PC-3 (cell line): ENCODE results near the gene SETD1A. TPM values are rescaled to one million over a fixed set of nuclear protein-coding genes. Genes with fewer than 3 reads are reported as not detected.

ENCODE experiments used
- ATAC-seq: fragments of 200-7000 bp; cut with Tn5 transposase; 2 replicates; pipeline ENCODE4 v1.9.1; 2020; ENCODE audit warnings: mild to moderate bottlenecking, moderate library complexity
- BruUV-seq: library from RNA; stranded (reverse); fragments of 400-500 nt; replicated peaks from 2 replicates; lab custom pipeline; 2021; lab: Mats Ljungman, UMichigan
- CTCF ChIA-PET: fragments of 300-600 bp; sonication (Branson Sonifier 250); formaldehyde crosslinking; loops from one replicate; lab custom pipeline; 2022; ENCODE audit warnings: antibody characterized with exemption; lab: Charles Lee
- POLR2A ChIA-PET: fragments of 300-600 bp; sonication (Branson Sonifier 250); formaldehyde crosslinking; loops from one replicate; lab custom pipeline; 2022; ENCODE audit warnings: antibody characterized with exemption; ENCODE audit not compliant: unreplicated experiment; lab: Charles Lee
- DNase-seq: peaks from one replicate; pipeline ENCODE4 v3.0.0-alpha.2; 2015
- H2AFZ ChIP-seq: fragments of 300-600 bp; sonication (generic); 2 replicates; pipeline ENCODE4 v1.6.0; 2016; ENCODE audit warnings: antibody characterized with exemption, low read length
- H3F3A ChIP-seq: fragments of 300-600 bp; sonication (generic); one replicate; pipeline ENCODE4 v1.6.0; 2017; ENCODE audit warnings: antibody characterized with exemption, low read length, control low read depth, mild to moderate bottlenecking; ENCODE audit not compliant: unreplicated experiment
- H3K27ac ChIP-seq: fragments of 300-600 bp; sonication (generic); 2 replicates; pipeline ENCODE4 v1.5.1; 2016; ENCODE audit warnings: mild to moderate bottlenecking, low read length
- H3K27me3 ChIP-seq: fragments of 300-600 bp; sonication (generic); 2 replicates; pipeline ENCODE4 v1.6.1; 2016; ENCODE audit warnings: low read length, mixed read lengths
- H3K36me3 ChIP-seq: fragments of 300-600 bp; sonication (generic); 2 replicates; pipeline ENCODE4 v1.6.1; 2016; ENCODE audit warnings: low read depth, mixed run types, low read length, mixed read lengths
- H3K4me1 ChIP-seq: fragments of 300-600 bp; sonication (generic); 2 replicates; pipeline ENCODE4 v1.5.1; 2016; ENCODE audit warnings: low read length; ENCODE audit not compliant: insufficient read depth
- H3K4me2 ChIP-seq: fragments of 300-600 bp; sonication (generic); 2 replicates; pipeline ENCODE4 v1.6.0; 2016; ENCODE audit warnings: low read length
- H3K4me3 ChIP-seq: fragments of 300-600 bp; sonication (generic); 2 replicates; pipeline ENCODE4 v1.5.1; 2016; ENCODE audit warnings: mild to moderate bottlenecking, low read length, mixed read lengths
- H3K79me2 ChIP-seq: fragments of 300-600 bp; sonication (generic); 2 replicates; pipeline ENCODE4 v1.6.1; 2017; ENCODE audit warnings: low read length, mixed read lengths
- H3K9ac ChIP-seq: fragments of 300-600 bp; sonication (generic); 2 replicates; pipeline ENCODE4 v1.6.0; 2016; ENCODE audit warnings: mild to moderate bottlenecking, low read length
- H3K9me2 ChIP-seq: fragments of 300-600 bp; sonication (generic); replicated peaks from 2 replicates; pipeline ENCODE4 v1.6.1; 2016; ENCODE audit warnings: mixed run types, low read length, mixed read lengths
- H3K9me3 ChIP-seq: fragments of 300-600 bp; sonication (generic); 2 replicates; pipeline ENCODE4 v1.6.1; 2016; ENCODE audit warnings: low read length, mixed read lengths
- H4K20me1 ChIP-seq: fragments of 300-600 bp; sonication (generic); 2 replicates; pipeline ENCODE4 v1.6.1; 2016; ENCODE audit warnings: low read length, mixed read lengths
- EZH2 ChIP-seq: fragments of 300-600 bp; sonication (generic); IDR thresholded peaks from one replicate; pipeline ENCODE4 v1.6.1; 2017; ENCODE audit warnings: antibody characterized with exemption, mild to moderate bottlenecking, low read length; ENCODE audit not compliant: unreplicated experiment
- EZH2phosphoT487 ChIP-seq: fragments of 300-600 bp; sonication (generic); IDR thresholded peaks from 2 replicates; pipeline ENCODE4 v1.6.1; 2018; ENCODE audit warnings: mild to moderate bottlenecking, antibody characterized with exemption, low read length, borderline replicate concordance
- intact Hi-C: fragments of 100-400 bp; cut with micrococcal nuclease; formaldehyde crosslinking; loops from 2 replicates; pipeline ENCODE4 v1.9.0; 2023
- total RNA-seq: library from RNA; depleted of rRNA; stranded (reverse); fragments of >200 nt; gene quantifications from 2 replicates; pipeline ENCODE4 v1.2.3, GENCODE V29; 2014
- TF ChIP-seq, protein P1 (sequence below): fragments of 300-600 bp; sonication (generic); conservative IDR thresholded peaks from 2 replicates; pipeline ENCODE4 v1.5.1; 2017; ENCODE audit warnings: antibody characterized with exemption, low read depth, mild to moderate bottlenecking, low read length

SETD1A gene
- total RNA-seq, 1 experiment from 2014 or later = 7.9 TPM

DNA sequence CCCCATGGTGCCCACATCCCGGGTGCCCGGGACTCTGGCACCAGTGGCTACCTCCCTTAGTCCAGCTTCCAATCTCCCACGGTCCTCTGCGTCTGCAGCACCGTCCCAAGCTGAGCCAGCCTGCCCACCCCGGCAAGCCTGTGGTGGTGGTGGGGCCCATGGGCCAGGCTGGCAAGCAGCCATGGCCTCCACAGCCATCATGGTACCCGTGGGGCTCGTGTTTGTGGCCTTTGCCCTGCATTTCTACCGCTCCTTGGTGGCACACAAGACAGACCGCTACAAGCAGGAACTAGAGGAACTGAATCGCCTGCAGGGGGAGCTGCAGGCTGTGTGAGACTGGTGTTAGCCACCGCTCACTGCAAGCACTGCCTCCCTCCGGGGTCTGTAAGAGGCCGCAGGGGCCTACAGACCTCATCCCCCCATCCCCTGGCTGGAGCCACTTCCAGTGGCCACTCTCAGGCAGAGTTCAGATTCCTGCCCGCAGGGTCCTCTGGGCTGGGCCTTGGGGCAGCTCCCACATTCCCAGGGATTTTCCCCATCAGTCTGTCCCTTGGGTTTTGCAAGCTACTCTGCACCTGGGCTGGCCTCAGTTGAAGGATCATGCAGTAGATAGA, 3.9 kb upstream of the SETD1A start:
- TF ChIP-seq EZH2 = no peak
- no peak for TF ChIP-seq EZH2phosphoT487
- TF ChIP-seq, protein P1, sequence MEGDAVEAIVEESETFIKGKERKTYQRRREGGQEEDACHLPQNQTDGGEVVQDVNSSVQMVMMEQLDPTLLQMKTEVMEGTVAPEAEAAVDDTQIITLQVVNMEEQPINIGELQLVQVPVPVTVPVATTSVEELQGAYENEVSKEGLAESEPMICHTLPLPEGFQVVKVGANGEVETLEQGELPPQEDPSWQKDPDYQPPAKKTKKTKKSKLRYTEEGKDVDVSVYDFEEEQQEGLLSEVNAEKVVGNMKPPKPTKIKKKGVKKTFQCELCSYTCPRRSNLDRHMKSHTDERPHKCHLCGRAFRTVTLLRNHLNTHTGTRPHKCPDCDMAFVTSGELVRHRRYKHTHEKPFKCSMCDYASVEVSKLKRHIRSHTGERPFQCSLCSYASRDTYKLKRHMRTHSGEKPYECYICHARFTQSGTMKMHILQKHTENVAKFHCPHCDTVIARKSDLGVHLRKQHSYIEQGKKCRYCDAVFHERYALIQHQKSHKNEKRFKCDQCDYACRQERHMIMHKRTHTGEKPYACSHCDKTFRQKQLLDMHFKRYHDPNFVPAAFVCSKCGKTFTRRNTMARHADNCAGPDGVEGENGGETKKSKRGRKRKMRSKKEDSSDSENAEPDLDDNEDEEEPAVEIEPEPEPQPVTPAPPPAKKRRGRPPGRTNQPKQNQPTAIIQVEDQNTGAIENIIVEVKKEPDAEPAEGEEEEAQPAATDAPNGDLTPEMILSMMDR = peak; percentile 63
- H3K79me2 ChIP-seq = peaks cover 3% of the 10 kb centered on the region
- no peaks in the 10 kb centered on the region; the same call in 1 of the 2 replicates for H3K36me3 ChIP-seq
- POLR2A ChIA-PET = no interaction called here
- H3K9me3 ChIP-seq = no peaks in the 10 kb centered on the region
- no peak overlapping the region for H2AFZ ChIP-seq
- no peak overlapping the region for H3K4me3 ChIP-seq
- peaks cover 8% of the 10 kb centered on the region for H3K4me1 ChIP-seq
- no peak overlapping the region for H3K4me2 ChIP-seq
- H3K9me2 ChIP-seq = no peaks in the 10 kb centered on the region
- BruUV-seq = no TSS peak
- no peaks in the 10 kb centered on the region for H3K27me3 ChIP-seq
- intact Hi-C loops = no loop called here
- CTCF ChIA-PET = interaction anchor here (0.9 kb wide), 1 partner anchor 12 kb away, joined by 3 read pairs; no protein-coding TSS in a partner anchor
- ATAC-seq = no peak
- no peak overlapping the region for H3K27ac ChIP-seq
- no peak overlapping the region for H3K9ac ChIP-seq
- DNase-seq = peak; percentile 50
- no peaks in the 10 kb centered on the region for H3F3A ChIP-seq
- no peaks in the 10 kb centered on the region for H4K20me1 ChIP-seq

DNA sequence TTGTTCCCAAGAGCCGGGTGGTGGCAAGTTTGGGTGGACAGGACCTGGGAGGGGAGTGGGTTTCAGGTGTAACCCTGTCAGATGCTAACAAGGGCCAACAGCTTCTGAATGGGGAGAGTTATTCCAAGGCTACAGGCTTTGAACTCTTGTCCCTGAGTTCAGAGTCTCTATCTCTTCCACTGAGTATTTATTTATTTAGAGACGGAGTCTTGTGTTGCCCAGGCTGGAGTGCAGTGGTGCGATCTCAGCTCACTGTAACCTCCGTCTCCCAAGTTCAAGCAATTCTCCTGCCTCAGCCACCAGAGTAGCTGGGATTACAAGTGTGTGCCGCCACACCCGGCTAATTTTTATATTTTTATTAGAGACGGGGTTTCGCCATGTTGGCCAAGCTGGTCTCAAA, 2.6 kb upstream of the SETD1A start:
- H4K20me1 ChIP-seq = no peaks in the 10 kb centered on the region
- no peak overlapping the region for H3K9ac ChIP-seq
- ChIA-PET CTCF (interaction anchor here (0.9 kb wide), 1 partner anchor 13 kb away, joined by 3 read pairs; no protein-coding TSS in a partner anchor), POLR2A (interaction anchor here (0.6 kb wide), 1 partner anchor 398 kb away, joined by 3 read pairs; no protein-coding TSS in a partner anchor)
- H3K27ac ChIP-seq = no peak overlapping the region
- BruUV-seq = no TSS peak
- H3K36me3 ChIP-seq = peaks cover 8% of the 10 kb centered on the region
- H3K4me1 ChIP-seq = peaks cover 9% of the 10 kb centered on the region
- no peak overlapping the region for H3K4me3 ChIP-seq
- H3F3A ChIP-seq = no peaks in the 10 kb centered on the region
- DNase-seq (no peak), ATAC-seq (no peak)
- H3K27me3 ChIP-seq = no peaks in the 10 kb centered on the region
- H3K4me2 ChIP-seq = no peak overlapping the region
- H3K79me2 ChIP-seq = peaks cover 16% of the 10 kb centered on the region
- no peak overlapping the region for H2AFZ ChIP-seq
- H3K9me3 ChIP-seq = no peaks in the 10 kb centered on the region
- TF ChIP-seq EZH2phosphoT487 (no peak), EZH2 (no peak)
- TF ChIP-seq, protein P1 = no peak
- intact Hi-C loops = no loop called here
- H3K9me2 ChIP-seq = no peaks in the 10 kb centered on the region
